HepG2 (cell line): ENCODE measurements around the gene ACYP2. TPM values are rescaled to one million over a fixed set of nuclear protein-coding genes. Genes with fewer than 3 reads are reported as not detected.

Experiments
- DNMT3B ChIP-seq: conservative IDR thresholded peaks from 2 replicates; pipeline ENCODE4 v1.6.1; 2016; ENCODE audit warnings: missing biosample characterization, control low read depth
- FOXK1 ChIP-seq: sonication (generic); formaldehyde crosslinking; IDR thresholded peaks from 2 replicates; pipeline ENCODE4 v1.4.0; 2020; ENCODE audit warnings: low read depth, missing genetic modification reagents, borderline replicate concordance
- FOXO1 ChIP-seq: sonication (generic); formaldehyde crosslinking; IDR thresholded peaks from 2 replicates; pipeline ENCODE4 v1.4.0; 2020; ENCODE audit warnings: missing genetic modification reagents
- HNRNPK ChIP-seq: fragments of 200-400 bp; formaldehyde crosslinking; IDR thresholded peaks from 2 replicates; pipeline ENCODE4 v1.6.1; 2018; ENCODE audit warnings: low read length, low read depth, moderate library complexity, mild to moderate bottlenecking; ENCODE audit not compliant: poor library complexity, severe bottlenecking
- HOXA5 ChIP-seq: sonication (generic); formaldehyde crosslinking; IDR thresholded peaks from 2 replicates; pipeline ENCODE4 v1.4.0; 2020; ENCODE audit warnings: missing genetic modification reagents
- KDM4B ChIP-seq: sonication (generic); formaldehyde crosslinking; IDR thresholded peaks from 2 replicates; pipeline ENCODE4 v1.4.0; 2020; ENCODE audit warnings: missing genetic modification reagents
- MAFK ChIP-seq, 2 experiments: IDR thresholded peaks in 1 of 2; conservative IDR thresholded peaks in 1 of 2; 2 replicates each; pipeline ENCODE4 v1.6.1; 2011; ENCODE audit warnings: improper control_type of control experiment in 2 of 2, low read length in 2 of 2
- MXI1 ChIP-seq: IDR thresholded peaks from 3 replicates; pipeline ENCODE4 v1.6.1; 2012; ENCODE audit warnings: low read depth, low read length, inconsistent platforms, borderline replicate concordance
- MZF1 ChIP-seq: sonication (generic); formaldehyde crosslinking; IDR thresholded peaks from 2 replicates; pipeline ENCODE4 v1.8.1; 2023; ENCODE audit warnings: mild to moderate bottlenecking, missing genetic modification reagents, borderline replicate concordance
- NFKB2 ChIP-seq: sonication (generic); formaldehyde crosslinking; IDR thresholded peaks from 2 replicates; pipeline ENCODE4 v1.4.0; 2020; ENCODE audit warnings: missing genetic modification reagents, borderline replicate concordance
- PRMT3 ChIP-seq: sonication (generic); formaldehyde crosslinking; IDR thresholded peaks from 2 replicates; pipeline ENCODE4 v1.8.1; 2022; ENCODE audit warnings: low read depth, mild to moderate bottlenecking, moderate library complexity, missing genetic modification reagents, borderline replicate concordance
- SOX13 ChIP-seq, 3 experiments: fragments of 450-650 bp in 1 of 3; sonication (generic) in 1 of 3; formaldehyde crosslinking in 1 of 3; IDR thresholded peaks in 2 of 3; conservative IDR thresholded peaks in 1 of 3; 2 replicates each; pipeline versions ENCODE4 v1.5.0 to v1.6.1; 2016 to 2020; ENCODE audit warnings: antibody characterized with exemption in 1 of 3, mild to moderate bottlenecking in 1 of 3, missing compliant biosample characterization in 1 of 3, missing genetic modification reagents in 1 of 3, moderate library complexity in 1 of 3
- ZBTB21 ChIP-seq: sonication (generic); formaldehyde crosslinking; IDR thresholded peaks from 2 replicates; pipeline ENCODE4 v1.4.0; 2020; ENCODE audit warnings: missing genetic modification reagents
- ZBTB3 ChIP-seq: sonication (generic); formaldehyde crosslinking; IDR thresholded peaks from 2 replicates; pipeline ENCODE4 v1.4.0; 2020; ENCODE audit warnings: low read depth, mild to moderate bottlenecking, moderate library complexity, missing genetic modification reagents, borderline replicate concordance
- ZFP36L2 ChIP-seq: sonication (generic); formaldehyde crosslinking; IDR thresholded peaks from 2 replicates; pipeline ENCODE4 v1.4.0; 2020; ENCODE audit warnings: missing genetic modification reagents
- ZFP37 ChIP-seq: sonication (generic); formaldehyde crosslinking; IDR thresholded peaks from 2 replicates; pipeline ENCODE4 v1.4.0; 2020; ENCODE audit warnings: missing genetic modification reagents, borderline replicate concordance
- ZFP82 ChIP-seq: sonication (generic); formaldehyde crosslinking; IDR thresholded peaks from 2 replicates; pipeline ENCODE4 v1.5.1; 2020; ENCODE audit warnings: mild to moderate bottlenecking, missing genetic modification reagents, borderline replicate concordance
- ZNF180 ChIP-seq: sonication (generic); formaldehyde crosslinking; IDR thresholded peaks from 2 replicates; pipeline ENCODE4 v1.4.0; 2020; ENCODE audit warnings: low read depth, missing genetic modification reagents, borderline replicate concordance
- ZNF335 ChIP-seq: sonication (generic); formaldehyde crosslinking; IDR thresholded peaks from 2 replicates; pipeline ENCODE4 v1.4.0; 2020; ENCODE audit warnings: missing genetic modification reagents
- ZNF367 ChIP-seq: sonication (generic); formaldehyde crosslinking; IDR thresholded peaks from 2 replicates; pipeline ENCODE4 v1.4.0; 2020; ENCODE audit warnings: missing genetic modification reagents, borderline replicate concordance
- ZNF543 ChIP-seq: sonication (generic); formaldehyde crosslinking; IDR thresholded peaks from 2 replicates; pipeline ENCODE4 v1.4.0; 2020; ENCODE audit warnings: mild to moderate bottlenecking, missing genetic modification reagents
- ZNF678 ChIP-seq: sonication (generic); formaldehyde crosslinking; IDR thresholded peaks from 2 replicates; pipeline ENCODE4 v1.4.0; 2020; ENCODE audit warnings: mild to moderate bottlenecking, missing genetic modification reagents
- ZNF781 ChIP-seq: sonication (generic); formaldehyde crosslinking; IDR thresholded peaks from 2 replicates; pipeline ENCODE4 v1.5.1; 2020; ENCODE audit warnings: borderline replicate concordance, mild to moderate bottlenecking, missing genetic modification reagents; ENCODE audit errors: not compliant biosample characterization
- polyA plus RNA-seq, 8 experiments: library from polyadenylated mRNA; depleted of rRNA in 3 of 8; stranded (reverse) in 7 of 8; unstranded in 1 of 8; fragments of >200 nt; fragmentation: Illumina TruSeq in 4 of 8; extraction: Trizol in 4 of 8; gene quantifications; 2 replicates each; pipeline versions ENCODE4 v1.2.1 to v1.2.3, GENCODE V29; 2011 to 2016; ENCODE audit warnings: low read depth in 4 of 8, missing spikeins in 1 of 8, mixed read lengths in 1 of 8; ENCODE audit not compliant: insufficient read depth in 1 of 8
- total RNA-seq, 5 experiments: library from RNA; depleted of rRNA; stranded (reverse); fragments of >200 nt; fragmentation: Illumina TruSeq; extraction: Trizol; gene quantifications; 2 replicates each; pipeline ENCODE4 v1.2.3, GENCODE V29; 2016; ENCODE audit warnings: low read depth in 1 of 5
- TF ChIP-seq, protein P1 (sequence below): sonication (generic); formaldehyde crosslinking; conservative IDR thresholded peaks from 2 replicates; pipeline ENCODE4 v1.4.0; 2020; ENCODE audit warnings: missing genetic modification reagents
- TF ChIP-seq, protein P2 (sequence below): sonication (generic); formaldehyde crosslinking; IDR thresholded peaks from 2 replicates; pipeline ENCODE4 v1.4.0; 2020; ENCODE audit warnings: missing genetic modification reagents
- TF ChIP-seq, protein P3 (sequence below): sonication (generic); formaldehyde crosslinking; IDR thresholded peaks from 2 replicates; pipeline ENCODE4 v1.8.1; 2022; ENCODE audit warnings: mild to moderate bottlenecking, missing genetic modification reagents
- TF ChIP-seq, protein P4 (sequence below): sonication (generic); formaldehyde crosslinking; IDR thresholded peaks from 2 replicates; pipeline ENCODE4 v1.8.1; 2023; ENCODE audit warnings: mild to moderate bottlenecking, missing genetic modification reagents, borderline replicate concordance

The ACYP2 gene
- total and polyA plus RNA-seq, 2 of the 13 experiments (the other 11 are each of a cell fraction or from before 2014, with no cell fraction given): 12.3 to 12.7 TPM

DNA sequence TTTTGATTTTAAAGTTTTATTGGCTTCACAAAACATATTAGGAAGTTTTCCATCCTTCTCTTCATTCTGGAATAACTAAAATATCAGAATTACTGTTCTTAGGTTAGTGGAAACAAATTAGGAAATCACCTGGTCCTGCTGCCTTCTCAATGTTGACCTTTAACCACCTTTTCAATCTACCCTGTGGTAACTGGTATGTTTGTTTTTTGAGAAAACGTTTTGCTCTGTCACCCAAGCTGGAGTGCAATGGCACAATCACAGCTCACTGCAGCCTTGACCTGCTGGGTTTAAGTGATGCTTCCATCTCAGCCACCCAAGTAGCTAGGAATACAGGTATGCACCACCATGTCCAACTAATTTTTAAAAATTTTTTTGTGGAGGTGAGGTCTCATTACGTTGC, 28.4 kb downstream of the ACYP2 start (continued):
- TF ChIP-seq ZNF367: no peak
- no peak for TF ChIP-seq HOXA5 (CRISPR knock-in tag)
- no peak for TF ChIP-seq HNRNPK
- no peak for TF ChIP-seq FOXO1 (CRISPR knock-in tag)
- TF ChIP-seq ZNF543: no peak
- TF ChIP-seq ZNF335 (CRISPR knock-in tag): no peak
- no peak for TF ChIP-seq ZNF678
- no peak for TF ChIP-seq ZNF180 (CRISPR knock-in tag)
- TF ChIP-seq MAFK (conservative IDR thresholded peaks at IDR 0.05 in 1 of 2, IDR thresholded peaks at IDR 0.05 in 1 of 2; ENCODE audit: low read length in 2 of 2): no peak; a peak in 1 of 4 replicates
- TF ChIP-seq FOXK1 (CRISPR knock-in tag): peak; percentile 67
- TF ChIP-seq, protein P1, sequence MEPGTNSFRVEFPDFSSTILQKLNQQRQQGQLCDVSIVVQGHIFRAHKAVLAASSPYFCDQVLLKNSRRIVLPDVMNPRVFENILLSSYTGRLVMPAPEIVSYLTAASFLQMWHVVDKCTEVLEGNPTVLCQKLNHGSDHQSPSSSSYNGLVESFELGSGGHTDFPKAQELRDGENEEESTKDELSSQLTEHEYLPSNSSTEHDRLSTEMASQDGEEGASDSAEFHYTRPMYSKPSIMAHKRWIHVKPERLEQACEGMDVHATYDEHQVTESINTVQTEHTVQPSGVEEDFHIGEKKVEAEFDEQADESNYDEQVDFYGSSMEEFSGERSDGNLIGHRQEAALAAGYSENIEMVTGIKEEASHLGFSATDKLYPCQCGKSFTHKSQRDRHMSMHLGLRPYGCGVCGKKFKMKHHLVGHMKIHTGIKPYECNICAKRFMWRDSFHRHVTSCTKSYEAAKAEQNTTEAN (CRISPR knock-in tag): peak; percentile 88
- TF ChIP-seq ZNF781: no peak
- TF ChIP-seq, protein P2, sequence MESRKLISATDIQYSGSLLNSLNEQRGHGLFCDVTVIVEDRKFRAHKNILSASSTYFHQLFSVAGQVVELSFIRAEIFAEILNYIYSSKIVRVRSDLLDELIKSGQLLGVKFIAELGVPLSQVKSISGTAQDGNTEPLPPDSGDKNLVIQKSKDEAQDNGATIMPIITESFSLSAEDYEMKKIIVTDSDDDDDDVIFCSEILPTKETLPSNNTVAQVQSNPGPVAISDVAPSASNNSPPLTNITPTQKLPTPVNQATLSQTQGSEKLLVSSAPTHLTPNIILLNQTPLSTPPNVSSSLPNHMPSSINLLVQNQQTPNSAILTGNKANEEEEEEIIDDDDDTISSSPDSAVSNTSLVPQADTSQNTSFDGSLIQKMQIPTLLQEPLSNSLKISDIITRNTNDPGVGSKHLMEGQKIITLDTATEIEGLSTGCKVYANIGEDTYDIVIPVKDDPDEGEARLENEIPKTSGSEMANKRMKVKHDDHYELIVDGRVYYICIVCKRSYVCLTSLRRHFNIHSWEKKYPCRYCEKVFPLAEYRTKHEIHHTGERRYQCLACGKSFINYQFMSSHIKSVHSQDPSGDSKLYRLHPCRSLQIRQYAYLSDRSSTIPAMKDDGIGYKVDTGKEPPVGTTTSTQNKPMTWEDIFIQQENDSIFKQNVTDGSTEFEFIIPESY (CRISPR knock-in tag): no peak
- TF ChIP-seq ZBTB3: no peak
- TF ChIP-seq ZFP82: no peak
- no peak for TF ChIP-seq KDM4B (CRISPR knock-in tag)
- no peak for TF ChIP-seq ZFP37 (CRISPR knock-in tag)
- TF ChIP-seq DNMT3B (CRISPR knock-in tag): no peak
- TF ChIP-seq, protein P3, sequence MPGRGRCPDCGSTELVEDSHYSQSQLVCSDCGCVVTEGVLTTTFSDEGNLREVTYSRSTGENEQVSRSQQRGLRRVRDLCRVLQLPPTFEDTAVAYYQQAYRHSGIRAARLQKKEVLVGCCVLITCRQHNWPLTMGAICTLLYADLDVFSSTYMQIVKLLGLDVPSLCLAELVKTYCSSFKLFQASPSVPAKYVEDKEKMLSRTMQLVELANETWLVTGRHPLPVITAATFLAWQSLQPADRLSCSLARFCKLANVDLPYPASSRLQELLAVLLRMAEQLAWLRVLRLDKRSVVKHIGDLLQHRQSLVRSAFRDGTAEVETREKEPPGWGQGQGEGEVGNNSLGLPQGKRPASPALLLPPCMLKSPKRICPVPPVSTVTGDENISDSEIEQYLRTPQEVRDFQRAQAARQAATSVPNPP (CRISPR knock-in tag): no peak
- no peak for TF ChIP-seq MZF1
- TF ChIP-seq ZFP36L2 (CRISPR knock-in tag): no peak
- no peak for TF ChIP-seq MXI1
- TF ChIP-seq ZBTB21 (CRISPR knock-in tag): no peak
- TF ChIP-seq NFKB2: no peak
- TF ChIP-seq, protein P4, sequence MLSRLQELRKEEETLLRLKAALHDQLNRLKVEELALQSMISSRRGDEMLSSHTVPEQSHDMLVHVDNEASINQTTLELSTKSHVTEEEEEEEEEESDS (CRISPR knock-in tag): no peak
- no peak for TF ChIP-seq PRMT3
- TF ChIP-seq SOX13 (IDR thresholded peaks at IDR 0.05): no peak
- peak in 1 of 2 experiments; percentile 73; a peak in 2 of 4 replicates for TF ChIP-seq SOX13 (CRISPR knock-in tag; conservative IDR thresholded peaks at IDR 0.05 in 1 of 2, IDR thresholded peaks at IDR 0.05 in 1 of 2)
